ENCODE measurements around the gene NCAPD2. TPM values are rescaled to one million over a fixed set of nuclear protein-coding genes. Genes with fewer than 3 reads are reported as not detected.

NCAPD2 gene
- total RNA-seq, 2 experiments from 2014 or later: 195 to 196 TPM

GRCh38 chr12:6569786-6570185, 75.9 kb downstream of the NCAPD2 start:
- ChIA-PET POLR2A (interaction anchor here (1.5 to 2.9 kb wide), 3 partner anchors 18 to 35 kb away, joined by 4 to 12 read pairs (median 5); partner anchors contain the start of gene GAPDH), CTCF (interaction anchor here (1.2 to 3.2 kb wide), 12 partner anchors 13 to 114 kb away, joined by 3 to 18 read pairs (median 10); partner anchors contain the start of gene IFFO1)

DNA sequence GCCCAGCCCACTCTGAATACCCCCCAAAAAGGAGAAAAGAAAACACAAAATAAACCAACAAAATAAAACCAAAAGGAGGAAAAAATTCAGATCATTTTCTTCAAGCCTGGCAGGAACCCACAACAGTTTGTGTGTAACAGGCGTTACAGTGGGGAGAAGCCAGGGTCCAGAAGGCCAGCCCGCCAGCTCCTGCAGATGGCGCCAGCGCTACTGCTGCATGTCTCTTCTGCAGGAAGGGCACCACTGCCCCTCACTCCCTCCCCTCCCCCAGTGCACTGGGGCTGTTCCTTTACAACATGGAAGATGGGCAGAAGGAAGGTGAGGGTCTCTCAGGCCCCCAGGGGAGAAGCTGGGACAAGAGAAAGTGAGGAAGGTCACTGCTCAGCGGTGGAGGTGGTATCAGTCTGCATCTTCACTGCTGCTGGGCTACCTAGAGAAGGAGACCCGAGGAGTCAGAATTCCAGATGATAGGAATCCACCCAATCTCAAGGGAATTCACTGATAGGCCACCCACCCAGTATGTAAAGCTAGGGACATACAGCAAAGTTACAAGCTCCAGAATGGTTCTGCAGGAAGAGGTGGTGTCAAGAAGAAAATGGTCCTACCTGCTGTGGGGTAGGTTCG, 76.5 kb downstream of the NCAPD2 start:
- H3K27ac Mint-ChIP-seq: peak overlapping the region; percentile 10
- no peaks in the 10 kb centered on the region for H3K9me3 Mint-ChIP-seq
- ATAC-seq (peak; percentile 29), DNase-seq (peak; percentile 73)
- CTCF ChIA-PET: interaction anchor here (0.8 to 3.2 kb wide), 19 partner anchors 9 to 114 kb away, joined by 3 to 18 read pairs (median 4); partner anchors contain the start of gene IFFO1
- TF ChIP-seq, protein P1, sequence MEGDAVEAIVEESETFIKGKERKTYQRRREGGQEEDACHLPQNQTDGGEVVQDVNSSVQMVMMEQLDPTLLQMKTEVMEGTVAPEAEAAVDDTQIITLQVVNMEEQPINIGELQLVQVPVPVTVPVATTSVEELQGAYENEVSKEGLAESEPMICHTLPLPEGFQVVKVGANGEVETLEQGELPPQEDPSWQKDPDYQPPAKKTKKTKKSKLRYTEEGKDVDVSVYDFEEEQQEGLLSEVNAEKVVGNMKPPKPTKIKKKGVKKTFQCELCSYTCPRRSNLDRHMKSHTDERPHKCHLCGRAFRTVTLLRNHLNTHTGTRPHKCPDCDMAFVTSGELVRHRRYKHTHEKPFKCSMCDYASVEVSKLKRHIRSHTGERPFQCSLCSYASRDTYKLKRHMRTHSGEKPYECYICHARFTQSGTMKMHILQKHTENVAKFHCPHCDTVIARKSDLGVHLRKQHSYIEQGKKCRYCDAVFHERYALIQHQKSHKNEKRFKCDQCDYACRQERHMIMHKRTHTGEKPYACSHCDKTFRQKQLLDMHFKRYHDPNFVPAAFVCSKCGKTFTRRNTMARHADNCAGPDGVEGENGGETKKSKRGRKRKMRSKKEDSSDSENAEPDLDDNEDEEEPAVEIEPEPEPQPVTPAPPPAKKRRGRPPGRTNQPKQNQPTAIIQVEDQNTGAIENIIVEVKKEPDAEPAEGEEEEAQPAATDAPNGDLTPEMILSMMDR (IDR thresholded peaks at IDR 0.05): peak; percentile 76
- H3K36me3 Mint-ChIP-seq (ENCODE audit: low read depth): peaks cover 62% of the 10 kb centered on the region
- intact Hi-C loops (cut with micrococcal nuclease): loop anchor here (5.0 kb wide), 1 partner anchor 37 kb away; the partner anchor contains the start of gene CHD4
- H3K4me1 Mint-ChIP-seq (ENCODE audit: low read depth): peaks cover 44% of the 10 kb centered on the region
- POLR2A ChIA-PET: interaction anchor here (1.0 to 2.9 kb wide), 6 partner anchors 13 to 35 kb away, joined by 3 to 12 read pairs (median 4); partner anchors contain the start of gene GAPDH
- no peak overlapping the region for H3K4me3 Mint-ChIP-seq
- no peaks in the 10 kb centered on the region for H3K27me3 Mint-ChIP-seq

More at GRCh38 chr12:6569786-6570185, 75.9 kb downstream of the NCAPD2 start:
- ATAC-seq: no peak
- Mint-ChIP-seq H3K36me3 (ENCODE audit: low read depth) (peaks cover 60% of the 10 kb centered on the region), H3K27me3 (no peaks in the 10 kb centered on the region), H3K4me1 (ENCODE audit: low read depth) (peaks cover 45% of the 10 kb centered on the region), H3K27ac (no peak overlapping the region), H3K4me3 (peak overlapping the region; percentile 99), H3K9me3 (no peaks in the 10 kb centered on the region)
- TF ChIP-seq, protein P1 (IDR thresholded peaks at IDR 0.05): no peak
- DNase-seq: no peak
- intact Hi-C loops (cut with micrococcal nuclease): loop anchor here (5.0 kb wide), 1 partner anchor 38 kb away; the partner anchor contains the start of gene CHD4

- Mint-ChIP-seq H3K27ac (peak overlapping the region; percentile 59), H3K27me3 (no peaks in the 10 kb centered on the region), H3K4me3 (no peak overlapping the region), H3K36me3 (ENCODE audit: low read depth) (peaks cover 57% of the 10 kb centered on the region), H3K9me3 (no peaks in the 10 kb centered on the region), H3K4me1 (ENCODE audit: low read depth) (peaks cover 27% of the 10 kb centered on the region)
- CTCF ChIA-PET: interaction anchor here (1.0 to 3.2 kb wide), 5 partner anchors 10 to 180 kb away, joined by 3 to 17 read pairs (median 4); partner anchors contain the start of gene MLF2
- POLR2A ChIA-PET: interaction anchor here (1.0 to 2.5 kb wide), 4 partner anchors 10 to 27 kb away, joined by 3 to 6 read pairs (median 4); no protein-coding TSS in a partner anchor
- no peak for DNase-seq
- TF ChIP-seq, protein P1 (IDR thresholded peaks at IDR 0.05): no peak
- intact Hi-C loops (cut with micrococcal nuclease): loop anchor here (5.0 kb wide), 1 partner anchor 34 kb away; the partner anchor contains the start of gene CHD4
- ATAC-seq: no peak
Measured at GRCh38 chr12:6573001-6573400, 79.1 kb downstream of the NCAPD2 start.

DNA sequence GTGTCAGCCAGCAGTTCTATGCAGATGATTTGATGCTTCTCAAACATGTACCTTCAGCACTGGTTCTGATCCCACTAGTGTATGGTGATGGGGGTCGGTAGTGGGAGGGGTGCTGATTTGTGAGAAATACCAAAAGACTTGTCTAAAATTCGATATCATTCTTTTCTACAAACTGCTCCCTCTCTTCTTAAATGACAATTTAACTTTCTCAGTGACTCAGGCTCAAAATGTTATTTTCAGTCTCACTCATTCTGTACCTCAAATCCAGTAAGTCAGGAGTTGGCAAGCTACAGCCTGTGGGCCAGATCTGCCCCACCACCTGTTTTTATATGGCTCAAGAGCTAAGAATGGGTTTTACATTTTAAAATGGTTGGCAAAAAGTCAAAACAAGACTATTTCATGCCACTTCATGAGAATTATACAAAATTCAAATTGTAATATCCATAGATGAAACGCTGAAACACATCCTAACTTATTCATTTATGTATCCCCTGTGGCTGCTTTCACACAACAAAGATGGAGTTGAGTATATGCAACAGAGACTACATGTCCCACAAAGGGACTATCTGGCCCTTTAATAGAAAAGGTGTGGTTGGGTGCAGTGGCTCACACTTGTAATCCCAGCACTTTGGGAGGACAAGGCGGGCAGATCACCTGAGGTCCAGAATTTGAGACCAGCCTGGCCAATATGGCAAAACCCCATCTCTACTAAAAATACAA, 80.8 kb downstream of the NCAPD2 start:
- TF ChIP-seq, protein P1 (IDR thresholded peaks at IDR 0.05): no peak
- H3K4me3 Mint-ChIP-seq: no peak overlapping the region
- DNase-seq (no peak), ATAC-seq (peak; percentile 35)
- CTCF ChIA-PET: interaction anchor here (1.0 kb wide), 1 partner anchor 11 kb away, joined by 3 read pairs; no protein-coding TSS in a partner anchor
- no peaks in the 10 kb centered on the region for H3K9me3 Mint-ChIP-seq
- POLR2A ChIA-PET: interaction anchor here (0.6 to 2.5 kb wide), 3 partner anchors 11 to 17 kb away, joined by 4 to 6 read pairs (median 4); no protein-coding TSS in a partner anchor
- peaks cover 26% of the 10 kb centered on the region for H3K4me1 Mint-ChIP-seq (ENCODE audit: low read depth)
- peak overlapping the region; percentile 81 for H3K27ac Mint-ChIP-seq
- H3K27me3 Mint-ChIP-seq: no peaks in the 10 kb centered on the region
- intact Hi-C loops (cut with micrococcal nuclease): loop anchor here (5.0 kb wide), 1 partner anchor 33 kb away; the partner anchor contains the start of gene CHD4
- H3K36me3 Mint-ChIP-seq (ENCODE audit: low read depth): peaks cover 58% of the 10 kb centered on the region

Data from activated CD8-positive, alpha-beta T cell treated with anti-CD3 and anti-CD28 coated beads for 36 hours (primary cell).